H1 (cell line): ENCODE data around the gene SMAP2. TPM values are rescaled to one million over a fixed set of nuclear protein-coding genes. Genes with fewer than 3 reads are reported as not detected.

ENCODE experiments used
- ATF2 ChIP-seq: IDR thresholded peaks from 2 replicates; pipeline ENCODE4 v1.6.1; 2012; ENCODE audit warnings: low read length, inconsistent platforms
- CBX5 ChIP-seq: fragments of 300-800, 300-1000 bp; sonication (generic); IDR thresholded peaks from 2 replicates; pipeline ENCODE4 v1.7.1; 2016; ENCODE audit warnings: antibody characterized with exemption, low read length, low read depth
- CEBPB ChIP-seq: IDR thresholded peaks from 2 replicates; pipeline ENCODE4 v1.6.1; 2012; ENCODE audit warnings: low read depth, low read length
- CHD1 ChIP-seq: IDR thresholded peaks from 2 replicates; pipeline ENCODE4 v1.6.1; 2012; ENCODE audit warnings: low read depth, low read length, improper control_type of control experiment
- CHD2 ChIP-seq: IDR thresholded peaks from 2 replicates; pipeline ENCODE4 v1.6.1; 2012; ENCODE audit warnings: low read length, improper control_type of control experiment
- CREB1 ChIP-seq: IDR thresholded peaks from 2 replicates; pipeline ENCODE4 v1.6.1; 2012; ENCODE audit warnings: inconsistent platforms
- EGR1 ChIP-seq: IDR thresholded peaks from 2 replicates; pipeline ENCODE4 v1.6.1; 2011; ENCODE audit warnings: low read depth, low read length, borderline replicate concordance
- GTF2F1 ChIP-seq: IDR thresholded peaks from 2 replicates; pipeline ENCODE4 v1.6.1; 2012; ENCODE audit warnings: low read depth, low read length, improper control_type of control experiment, borderline replicate concordance
- JUN ChIP-seq: IDR thresholded peaks from 2 replicates; pipeline ENCODE4 v1.6.1; 2011; ENCODE audit warnings: low read depth, mild to moderate bottlenecking, improper control_type of control experiment, low read length
- KDM4A ChIP-seq: IDR thresholded peaks from one replicate; pipeline ENCODE4 v1.7.1; 2012; ENCODE audit warnings: low read depth, mild to moderate bottlenecking, moderate library complexity, low read length, inconsistent platforms; ENCODE audit not compliant: severe bottlenecking
- POLR2A ChIP-seq, 2 experiments: IDR thresholded peaks; 1 replicate in 1 of 2; 2 replicates in 1 of 2; pipeline ENCODE4 v1.6.1; 2011; ENCODE audit warnings: low read depth in 2 of 2, low read length in 2 of 2, mild to moderate bottlenecking in 2 of 2; ENCODE audit errors: control extremely low read depth in 1 of 2
- RNF2 ChIP-seq: fragments of 200-900, 300-1000 bp; sonication (generic); IDR thresholded peaks from 2 replicates; pipeline ENCODE4 v1.7.1; 2016; ENCODE audit warnings: borderline replicate concordance, low read depth, mild to moderate bottlenecking, antibody characterized with exemption, low read length; ENCODE audit not compliant: poor library complexity, severe bottlenecking; ENCODE audit errors: missing control alignments
- SRF ChIP-seq: IDR thresholded peaks from 2 replicates; pipeline ENCODE4 v1.6.1; 2011; ENCODE audit warnings: mild to moderate bottlenecking, low read depth, low read length, moderate library complexity
- SUZ12 ChIP-seq: fragments of 200-600 bp; sonication (generic); IDR thresholded peaks from 2 replicates; pipeline ENCODE4 v1.6.1; 2012; ENCODE audit warnings: mild to moderate bottlenecking, inconsistent platforms, low read length, moderate library complexity, mixed read lengths
- YY1 ChIP-seq: IDR thresholded peaks from 2 replicates; pipeline ENCODE4 v1.6.1; 2011; ENCODE audit warnings: low read depth, mild to moderate bottlenecking, low read length
- polyA plus RNA-seq, 7 experiments: library from polyadenylated mRNA; depleted of rRNA in 3 of 7; stranded (reverse) in 5 of 7; unstranded in 2 of 7; fragments of >200 nt in 5 of 7; fragments of 200-250 nt in 2 of 7; gene quantifications; 1 replicate in 5 of 7; 2 replicates in 1 of 7; 4 replicates in 1 of 7; pipeline versions ENCODE4 v1.2.1 to v1.2.3, GENCODE V29; 2011 to 2013; ENCODE audit warnings: missing spikeins in 2 of 7, mixed read lengths in 2 of 7
- total RNA-seq: library from RNA; stranded (reverse); fragmentation: NEBNext Ultra II Directional; extraction: Animal tissue kit (Norgen Biotek cat#: 25700); gene quantifications from 2 replicates; pipeline ENCODE4 v1.2.1, GENCODE V29; 2021

Gene SMAP2
- total and polyA plus RNA-seq, 2 of the 8 experiments (the other 6 are each of a cell fraction or from before 2014, with no cell fraction given): 4.3 to 5.5 TPM

DNA sequence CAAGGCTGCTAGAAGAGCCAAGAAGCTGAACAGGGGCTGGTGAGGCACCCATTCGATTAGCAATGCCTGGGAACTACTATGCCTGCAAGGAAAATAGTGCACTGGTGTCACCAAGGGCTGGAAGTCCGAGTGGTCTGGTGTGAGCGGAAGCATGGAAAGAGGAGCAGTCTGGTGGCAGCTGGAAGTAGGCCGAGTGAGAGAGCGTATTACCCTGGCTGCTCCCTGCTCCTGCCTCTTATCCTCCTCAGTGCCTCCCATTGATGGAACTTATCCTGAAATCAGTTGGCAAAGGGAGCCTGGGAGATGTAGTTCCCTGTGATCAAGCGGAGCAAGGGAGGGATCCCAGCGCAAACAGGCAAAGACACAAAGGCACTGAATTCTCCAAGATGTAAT, 9.6 kb downstream of the SMAP2 start (continued):
- no peak for TF ChIP-seq SRF
- TF ChIP-seq CREB1: no peak
- TF ChIP-seq JUN: no peak
- no peak for TF ChIP-seq ATF2
- TF ChIP-seq CHD2: no peak
- TF ChIP-seq CHD1: no peak
- TF ChIP-seq GTF2F1: no peak
- TF ChIP-seq RNF2: no peak
- no peak for TF ChIP-seq SUZ12
- TF ChIP-seq CEBPB: no peak
- TF ChIP-seq KDM4A: no peak
- TF ChIP-seq YY1: no peak
- TF ChIP-seq CBX5: no peak
- TF ChIP-seq EGR1: no peak
- TF ChIP-seq POLR2A (IDR thresholded peaks at IDR 0.05; ENCODE audit: control extremely low read depth in 1 of 2, low read depth in 2 of 2, low read length in 2 of 2): no peak
- TF ChIP-seq, all 59 proteins: peak for 3
